Mesenchymal stem cell (in vitro differentiated cells and primary cell): Measurements from ENCODE around the gene HOXD13.
A peak's percentile ranks its signal among the peaks of the same experiment; 100 is the strongest.

ENCODE experiments used
- DNase-seq: peaks from one replicate; pipeline ENCODE4 v3.0.0-alpha.2; 2013
- H2AFZ ChIP-seq: one replicate; pipeline ENCODE4 v1.6.1; 2013; ENCODE audit warnings: low read depth, mild to moderate bottlenecking, control low read depth, inconsistent platforms, low read length, moderate library complexity
- H2AK5ac ChIP-seq: 2 replicates; pipeline ENCODE4 v1.6.1; 2013; ENCODE audit warnings: low read length, moderate library complexity, mild to moderate bottlenecking, inconsistent platforms; ENCODE audit not compliant: severe bottlenecking
- H2BK120ac ChIP-seq: one replicate; pipeline ENCODE4 v1.6.1; 2013; ENCODE audit warnings: low read depth, mild to moderate bottlenecking, inconsistent platforms, low read length, moderate library complexity
- H2BK12ac ChIP-seq, 2 experiments: one replicate each; pipeline ENCODE4 v1.6.1; 2013; ENCODE audit warnings: inconsistent platforms in 2 of 2, low read length in 2 of 2, mild to moderate bottlenecking in 2 of 2, moderate library complexity in 2 of 2, control low read depth in 1 of 2
- H2BK15ac ChIP-seq: one replicate; pipeline ENCODE4 v1.6.1; 2013; ENCODE audit warnings: mild to moderate bottlenecking, low read depth, inconsistent platforms; ENCODE audit not compliant: poor library complexity, severe bottlenecking
- H2BK5ac ChIP-seq: 2 replicates; pipeline ENCODE4 v1.6.1; 2013; ENCODE audit warnings: low read depth, mild to moderate bottlenecking, low read length, control low read depth, inconsistent platforms; ENCODE audit not compliant: poor library complexity, severe bottlenecking
- H3K14ac ChIP-seq, 2 experiments: one replicate each; pipeline ENCODE4 v1.6.1; 2013; ENCODE audit warnings: inconsistent platforms in 2 of 2, low read length in 2 of 2, control low read depth in 1 of 2, mild to moderate bottlenecking in 1 of 2, moderate library complexity in 1 of 2
- H3K18ac ChIP-seq, 2 experiments: one replicate each; pipeline ENCODE4 v1.6.1; 2013; ENCODE audit warnings: inconsistent platforms in 2 of 2, low read length in 2 of 2, control low read depth in 1 of 2, low read depth in 1 of 2, mild to moderate bottlenecking in 1 of 2
- H3K23ac ChIP-seq, 2 experiments: one replicate each; pipeline ENCODE4 v1.6.1; 2013; ENCODE audit warnings: inconsistent platforms in 2 of 2, low read length in 2 of 2, mild to moderate bottlenecking in 2 of 2, moderate library complexity in 2 of 2, control low read depth in 1 of 2
- H3K27ac ChIP-seq: 2 replicates; pipeline ENCODE4 v1.5.1; 2013; ENCODE audit warnings: mild to moderate bottlenecking, moderate library complexity, low read length, control low read depth, inconsistent platforms; ENCODE audit not compliant: poor library complexity, severe bottlenecking
- H3K27me3 ChIP-seq, 2 experiments: 2 replicates each; pipeline versions ENCODE4 v1.6.1 to v1.7.0; 2013; ENCODE audit warnings: low read length in 2 of 2, mild to moderate bottlenecking in 2 of 2, moderate library complexity in 2 of 2, control low read depth in 1 of 2, inconsistent platforms in 1 of 2; ENCODE audit not compliant: control insufficient read depth in 1 of 2, insufficient read depth in 1 of 2
- H3K36me3 ChIP-seq, 2 experiments: 2 replicates each; pipeline versions ENCODE4 v1.6.1 to v1.7.0; 2013; ENCODE audit warnings: low read length in 2 of 2, control low read depth in 1 of 2, inconsistent platforms in 1 of 2, low read depth in 1 of 2, mild to moderate bottlenecking in 1 of 2; ENCODE audit not compliant: insufficient read depth in 2 of 2, control insufficient read depth in 1 of 2
- H3K4ac ChIP-seq, 2 experiments: one replicate each; pipeline ENCODE4 v1.6.1; 2013; ENCODE audit warnings: inconsistent platforms in 2 of 2, low read length in 2 of 2, mild to moderate bottlenecking in 2 of 2, moderate library complexity in 2 of 2, control low read depth in 1 of 2, low read depth in 1 of 2
- H3K4me1 ChIP-seq: 2 replicates; pipeline ENCODE4 v1.6.1; 2013; ENCODE audit warnings: low read depth, low read length, control low read depth; ENCODE audit not compliant: control insufficient read depth, insufficient read depth
- H3K4me2 ChIP-seq: 2 replicates; pipeline ENCODE4 v1.6.1; 2013; ENCODE audit warnings: low read length, mild to moderate bottlenecking, inconsistent platforms; ENCODE audit not compliant: poor library complexity, severe bottlenecking
- H3K4me3 ChIP-seq, 2 experiments: 2 replicates each; pipeline versions ENCODE4 v1.5.1 to v1.7.0; 2013; ENCODE audit warnings: low read length in 2 of 2, mild to moderate bottlenecking in 2 of 2, control low read depth in 1 of 2, low read depth in 1 of 2; ENCODE audit not compliant: insufficient read depth in 1 of 2
- H3K79me1 ChIP-seq: replicated peaks from 2 replicates; pipeline ENCODE4 v1.6.1; 2013; ENCODE audit warnings: mild to moderate bottlenecking, control low read depth, low read length, inconsistent platforms; ENCODE audit not compliant: poor library complexity, severe bottlenecking
- H3K9ac ChIP-seq: 2 replicates; pipeline ENCODE4 v1.7.0; 2013; ENCODE audit warnings: mild to moderate bottlenecking, low read length, moderate library complexity
- H3K9me3 ChIP-seq: 2 replicates; pipeline ENCODE4 v1.7.0; 2013; ENCODE audit warnings: mild to moderate bottlenecking, low read length; ENCODE audit not compliant: control insufficient read depth
- H4K8ac ChIP-seq: one replicate; pipeline ENCODE4 v1.6.1; 2013; ENCODE audit warnings: inconsistent platforms, mild to moderate bottlenecking, low read length, moderate library complexity
- H4K91ac ChIP-seq: one replicate; pipeline ENCODE4 v1.6.1; 2013; ENCODE audit warnings: mild to moderate bottlenecking, low read length, inconsistent platforms
- WGBS: methylation state at CpG from one replicate; pipeline ENCODE4 v1.1.7; 2013; ENCODE audit warnings: mixed read lengths; 5-methylcytosine and 5-hydroxymethylcytosine counted together

The HOXD13 gene

GRCh38 chr2:176126929-176127773 is 34.6 kb downstream of the HOXD13 start:
- peak overlapping the region; percentile 90 for H3K9ac ChIP-seq
- WGBS: 4% methylated on average over 3 of the region's 13 CpGs
- H3K4me2 ChIP-seq: no peak overlapping the region
- no peak overlapping the region for H2BK120ac ChIP-seq
- no peak overlapping the region for H3K18ac ChIP-seq
- peak overlapping the region in 1 of 2 experiments; percentile 84 for H3K4me3 ChIP-seq
- no peak overlapping the region for H2BK5ac ChIP-seq
- no peak overlapping the region for H3K27ac ChIP-seq
- H2BK12ac ChIP-seq: no peak overlapping the region
- H3K23ac ChIP-seq: no peak overlapping the region
- no peaks in the 10 kb centered on the region for H3K79me1 ChIP-seq
- no peak overlapping the region for H3K4ac ChIP-seq
- peak; percentile 48 for DNase-seq
- H3K36me3 ChIP-seq: no peaks in the 10 kb centered on the region
- H3K4me1 ChIP-seq: peaks cover 33% of the 10 kb centered on the region
- no peak overlapping the region for H2AK5ac ChIP-seq
- no peak overlapping the region for H4K91ac ChIP-seq
- no peaks in the 10 kb centered on the region for H3K9me3 ChIP-seq
- H3K27me3 ChIP-seq: peaks cover 7 to 73% of the 10 kb centered on the region in 2 experiments
- H4K8ac ChIP-seq: no peak overlapping the region
- no peak overlapping the region for H2AFZ ChIP-seq
- no peak overlapping the region for H3K14ac ChIP-seq
- H2BK15ac ChIP-seq: no peak overlapping the region

- peaks cover 7 to 74% of the 10 kb centered on the region in 2 experiments for H3K27me3 ChIP-seq
- 55% methylated on average over 3 of the region's 4 CpGs for WGBS
- H3K79me1 ChIP-seq: no peaks in the 10 kb centered on the region
Observed at GRCh38 chr2:176127774-176128072, 35.2 kb downstream of the HOXD13 start.

GRCh38 chr2:176128172-176128981 is 35.9 kb downstream of the HOXD13 start:
- H3K23ac ChIP-seq: peak overlapping the region in 1 of 2 experiments; percentile 6
- no peak overlapping the region for H2AFZ ChIP-seq
- H3K9ac ChIP-seq: peak overlapping the region; percentile 90
- H2AK5ac ChIP-seq: no peak overlapping the region
- H3K27ac ChIP-seq: no peak overlapping the region
- H4K91ac ChIP-seq: no peak overlapping the region
- H2BK15ac ChIP-seq: no peak overlapping the region
- no peak for DNase-seq
- no peaks in the 10 kb centered on the region for H3K9me3 ChIP-seq
- H3K4me3 ChIP-seq: peak overlapping the region; percentile 32 to 84
- peaks cover 7 to 76% of the 10 kb centered on the region in 2 experiments for H3K27me3 ChIP-seq
- no peak overlapping the region for H2BK5ac ChIP-seq
- 11% methylated on average over 49 of the region's 49 CpGs for WGBS
- no peak overlapping the region for H3K14ac ChIP-seq
- no peaks in the 10 kb centered on the region for H3K36me3 ChIP-seq
- no peak overlapping the region for H4K8ac ChIP-seq
- H3K4ac ChIP-seq: no peak overlapping the region
- H3K4me2 ChIP-seq: peak overlapping the region; percentile 66
- no peak overlapping the region for H2BK12ac ChIP-seq
- H3K79me1 ChIP-seq: peaks cover under 1% of the 10 kb centered on the region
- H2BK120ac ChIP-seq: no peak overlapping the region
- no peak overlapping the region for H3K18ac ChIP-seq
- H3K4me1 ChIP-seq: peaks cover 21% of the 10 kb centered on the region

More at GRCh38 chr2:176127774-176128072, 35.2 kb downstream of the HOXD13 start:
- Histone ChIP-seq H3K14ac (no peak overlapping the region), H2BK120ac (no peak overlapping the region), H3K18ac (no peak overlapping the region), H3K27ac (no peak overlapping the region), H3K9ac (peak overlapping the region; percentile 90), H3K23ac (no peak overlapping the region), H3K4ac (no peak overlapping the region), H4K91ac (no peak overlapping the region), H2BK12ac (no peak overlapping the region), H3K9me3 (no peaks in the 10 kb centered on the region), H2BK5ac (no peak overlapping the region), H3K4me3 (peak overlapping the region in 1 of 2 experiments; percentile 84), H2AFZ (no peak overlapping the region), H3K36me3 (no peaks in the 10 kb centered on the region), H3K4me1 (peaks cover 28% of the 10 kb centered on the region), H3K4me2 (no peak overlapping the region), H4K8ac (no peak overlapping the region), H2AK5ac (no peak overlapping the region), H2BK15ac (no peak overlapping the region)
- DNase-seq: no peak
